Peyer's patch (tissue), 4 donors: ENCODE data around the gene PRF1. TPM values are rescaled to one million over a fixed set of nuclear protein-coding genes. Genes with fewer than 3 reads are reported as not detected.

Experiments
- DNase-seq, 3 donors: peaks; one replicate each; pipeline ENCODE4 v3.0.0-alpha.2; 2017 to 2019
- H3K27ac ChIP-seq, 4 donors: fragments of 200-600 bp; sonication (generic); one replicate each; pipeline ENCODE4 v1.5.1; 2016 to 2019
- H3K27me3 ChIP-seq, 2 donors: fragments of 200-600 bp; sonication (generic); one replicate each; pipeline ENCODE4 v1.5.1; 2019
- H3K36me3 ChIP-seq, 3 donors: fragments of 200-600 bp; sonication (generic); one replicate each; pipeline ENCODE4 v1.5.1; 2016 to 2019
- H3K4me1 ChIP-seq, 4 donors: fragments of 200-600 bp; sonication (generic); one replicate each; pipeline ENCODE4 v1.5.1; 2016 to 2019
- H3K4me3 ChIP-seq, 4 donors: fragments of 200-600 bp; sonication (generic); 1 replicate in 3 of 4; 2 replicates in 1 of 4; pipeline ENCODE4 v1.5.1; 2016 to 2019; ENCODE audit warnings: mild to moderate bottlenecking in 1 of 4
- H3K9me3 ChIP-seq, 4 donors: fragments of 200-600 bp; sonication (generic); one replicate each; pipeline ENCODE4 v1.5.1; 2016 to 2019; ENCODE audit warnings: mild to moderate bottlenecking in 1 of 4
- POLR2A ChIP-seq, 2 donors: fragments of 450-650 bp; IDR thresholded peaks; one replicate each; pipeline ENCODE4 v1.5.1; 2017; ENCODE audit warnings: antibody characterized with exemption in 2 of 2, mild to moderate bottlenecking in 2 of 2, moderate library complexity in 2 of 2
- total RNA-seq, 4 donors: library from RNA; depleted of rRNA; stranded (reverse); fragments of >200 nt; gene quantifications; one replicate each; pipeline ENCODE4 v1.1.0, GENCODE V29; 2016
- TF ChIP-seq, protein P1 (sequence below), 6 experiments: fragments of 450-650 bp in 4 of 6; fragments of 200-600 bp in 2 of 6; sonication (generic) in 1 of 6; IDR thresholded peaks; one replicate each; pipeline ENCODE4 v1.5.1; 2017 to 2019; ENCODE audit warnings: antibody characterized with exemption in 6 of 6, mild to moderate bottlenecking in 3 of 6, moderate library complexity in 1 of 6

Gene PRF1
- total RNA-seq, 4 donors from 2014 or later = 4.6 to 12.4 (median 6.3) TPM

DNA sequence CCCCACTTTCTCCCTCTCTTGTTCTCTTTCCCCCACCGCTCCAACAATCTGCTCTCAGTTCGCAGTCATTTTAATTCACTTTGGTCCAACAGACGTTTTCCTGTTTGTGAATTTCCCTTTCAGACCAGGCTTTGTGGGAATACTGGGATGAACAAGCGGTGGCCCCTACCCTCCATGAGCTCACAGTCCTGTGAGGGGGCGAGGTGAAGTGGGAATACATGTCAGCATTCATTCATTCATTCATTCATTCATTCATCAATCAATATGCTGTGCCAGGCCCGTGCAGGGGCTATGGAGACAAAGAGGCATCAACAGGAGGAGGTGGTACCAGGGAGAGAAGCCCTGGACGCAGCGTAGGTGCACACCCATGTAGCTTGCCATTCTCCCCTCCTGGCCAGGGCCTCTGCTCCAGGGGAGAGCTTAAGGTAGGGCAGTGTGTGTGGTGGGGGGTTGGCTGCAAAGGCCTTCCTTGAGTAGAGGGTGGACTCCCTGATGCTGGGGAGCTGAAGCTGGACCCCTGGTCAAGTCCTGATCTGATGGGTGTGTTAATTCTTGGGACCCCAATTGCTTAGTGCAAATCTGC, 16.1 kb downstream of the PRF1 start:
- Histone ChIP-seq H3K27ac (no peak overlapping the region), H3K4me1 (peaks cover 0 to 7% (median 0%) of the 10 kb centered on the region in 4 donors), H3K9me3 (no peaks in the 10 kb centered on the region), H3K27me3 (no peaks in the 10 kb centered on the region), H3K36me3 (no peaks in the 10 kb centered on the region), H3K4me3 (no peak overlapping the region)
- no peak for TF ChIP-seq POLR2A (IDR thresholded peaks at IDR 0.05)
- TF ChIP-seq, protein P1, sequence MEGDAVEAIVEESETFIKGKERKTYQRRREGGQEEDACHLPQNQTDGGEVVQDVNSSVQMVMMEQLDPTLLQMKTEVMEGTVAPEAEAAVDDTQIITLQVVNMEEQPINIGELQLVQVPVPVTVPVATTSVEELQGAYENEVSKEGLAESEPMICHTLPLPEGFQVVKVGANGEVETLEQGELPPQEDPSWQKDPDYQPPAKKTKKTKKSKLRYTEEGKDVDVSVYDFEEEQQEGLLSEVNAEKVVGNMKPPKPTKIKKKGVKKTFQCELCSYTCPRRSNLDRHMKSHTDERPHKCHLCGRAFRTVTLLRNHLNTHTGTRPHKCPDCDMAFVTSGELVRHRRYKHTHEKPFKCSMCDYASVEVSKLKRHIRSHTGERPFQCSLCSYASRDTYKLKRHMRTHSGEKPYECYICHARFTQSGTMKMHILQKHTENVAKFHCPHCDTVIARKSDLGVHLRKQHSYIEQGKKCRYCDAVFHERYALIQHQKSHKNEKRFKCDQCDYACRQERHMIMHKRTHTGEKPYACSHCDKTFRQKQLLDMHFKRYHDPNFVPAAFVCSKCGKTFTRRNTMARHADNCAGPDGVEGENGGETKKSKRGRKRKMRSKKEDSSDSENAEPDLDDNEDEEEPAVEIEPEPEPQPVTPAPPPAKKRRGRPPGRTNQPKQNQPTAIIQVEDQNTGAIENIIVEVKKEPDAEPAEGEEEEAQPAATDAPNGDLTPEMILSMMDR (IDR thresholded peaks at IDR 0.05) = no peak
- peak in 1 of 3 donors; percentile 13 for DNase-seq

DNA sequence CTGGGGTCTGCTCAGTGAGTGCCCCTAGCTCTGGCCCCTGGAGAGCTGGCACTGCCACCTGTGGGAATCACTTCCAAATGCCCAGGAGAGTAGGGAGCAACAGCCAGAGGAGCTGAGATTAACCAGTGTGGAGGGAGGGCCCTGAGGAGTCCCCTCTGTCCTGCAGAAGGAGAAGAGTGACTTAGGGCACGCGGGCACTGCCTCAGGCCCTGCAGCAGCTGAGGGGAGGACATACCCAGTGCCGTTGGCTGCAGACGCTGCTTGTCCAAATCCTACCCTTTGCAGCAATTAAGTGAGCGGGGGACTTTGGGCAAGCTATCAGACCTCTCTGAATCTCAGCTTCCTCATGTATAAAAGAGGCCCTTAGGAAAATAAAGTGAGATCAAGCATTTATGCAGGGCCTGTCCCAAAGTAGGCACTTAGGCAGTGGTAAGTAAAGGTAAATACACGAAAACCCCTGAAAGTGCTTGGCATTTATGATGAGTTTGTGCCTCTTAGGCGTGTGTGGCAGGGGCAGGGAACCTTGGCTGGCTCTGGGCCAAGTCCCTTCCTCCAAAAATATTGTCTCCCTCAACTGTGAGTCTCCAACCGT, 16.9 kb downstream of the PRF1 start:
- Histone ChIP-seq H3K4me3 (no peak overlapping the region), H3K36me3 (no peaks in the 10 kb centered on the region), H3K27me3 (no peaks in the 10 kb centered on the region), H3K27ac (no peak overlapping the region), H3K4me1 (peaks cover 0 to 7% (median 0%) of the 10 kb centered on the region in 4 donors), H3K9me3 (no peaks in the 10 kb centered on the region)
- peak in 1 of 3 donors; percentile 34 for DNase-seq
- TF ChIP-seq, protein P1 (IDR thresholded peaks at IDR 0.05) = no peak
- no peak for TF ChIP-seq POLR2A (IDR thresholded peaks at IDR 0.05)

DNA sequence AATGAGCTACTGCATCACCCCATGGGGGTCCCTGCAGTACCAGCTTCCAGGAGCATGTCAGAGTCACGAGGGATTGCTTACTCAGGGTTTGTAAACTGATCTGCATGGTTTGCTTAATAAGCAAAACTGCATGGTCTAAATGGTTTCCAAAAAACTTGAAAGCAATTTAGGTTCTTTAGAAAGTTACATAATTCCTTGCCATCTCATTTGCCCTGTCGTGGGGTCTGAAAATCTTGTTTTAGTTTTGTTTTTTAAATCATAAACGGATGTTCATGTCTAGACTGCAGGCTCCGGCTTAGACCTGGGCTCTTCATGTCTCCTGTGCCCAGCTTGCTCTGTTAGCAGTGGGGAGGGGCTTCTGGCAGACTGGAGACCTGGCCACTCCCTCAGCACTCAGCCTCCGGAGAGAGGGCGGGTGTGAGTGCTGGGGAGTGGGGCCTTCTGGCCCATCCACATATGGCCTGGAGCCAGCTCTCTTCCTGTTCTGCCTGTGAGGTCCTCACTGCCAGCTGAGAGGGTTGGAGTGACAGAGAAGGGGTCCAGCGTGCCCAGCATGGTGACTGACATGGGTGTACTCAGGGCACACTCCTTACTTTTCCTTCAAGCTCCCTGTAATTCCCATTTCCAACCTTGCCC, 17.5 kb downstream of the PRF1 start:
- TF ChIP-seq, protein P1 (IDR thresholded peaks at IDR 0.05) = no peak
- no peak for TF ChIP-seq POLR2A (IDR thresholded peaks at IDR 0.05)
- peaks cover 0 to 5% (median 0%) of the 10 kb centered on the region in 4 donors for H3K4me1 ChIP-seq
- H3K36me3 ChIP-seq = no peaks in the 10 kb centered on the region
- no peaks in the 10 kb centered on the region for H3K27me3 ChIP-seq
- DNase-seq = peak in 1 of 3 donors; percentile 41
- H3K4me3 ChIP-seq = no peak overlapping the region
- no peak overlapping the region for H3K27ac ChIP-seq
- H3K9me3 ChIP-seq = no peaks in the 10 kb centered on the region

DNA sequence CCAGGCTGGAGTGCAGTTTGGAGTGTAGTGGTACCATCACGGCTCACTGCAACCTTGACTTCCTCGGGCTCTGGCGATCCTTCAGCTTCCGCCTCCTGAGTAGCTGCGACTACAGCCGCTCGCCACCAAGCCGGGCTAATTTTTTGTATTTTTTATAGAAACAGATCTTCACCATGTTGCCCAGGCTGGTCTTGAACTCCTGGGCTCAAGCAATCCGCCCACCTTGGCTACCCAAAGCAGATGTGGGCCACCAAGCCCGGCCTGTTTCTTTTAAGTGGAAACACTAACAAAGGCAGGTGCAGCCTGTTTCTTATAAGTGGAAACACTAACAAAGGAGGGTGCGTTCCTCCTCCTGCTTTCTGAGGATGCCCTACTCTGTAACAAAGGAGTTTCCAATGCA, 18.2 kb downstream of the PRF1 start:
- no peak for TF ChIP-seq POLR2A (IDR thresholded peaks at IDR 0.05)
- TF ChIP-seq, protein P1 (IDR thresholded peaks at IDR 0.05) = no peak
- H3K27me3 ChIP-seq = no peaks in the 10 kb centered on the region
- no peak overlapping the region for H3K4me3 ChIP-seq
- no peak overlapping the region for H3K27ac ChIP-seq
- H3K36me3 ChIP-seq = no peaks in the 10 kb centered on the region
- H3K4me1 ChIP-seq = peaks cover 0 to 6% (median 0%) of the 10 kb centered on the region in 4 donors
- DNase-seq = peak in 1 of 3 donors; percentile 25
- no peaks in the 10 kb centered on the region for H3K9me3 ChIP-seq

DNA sequence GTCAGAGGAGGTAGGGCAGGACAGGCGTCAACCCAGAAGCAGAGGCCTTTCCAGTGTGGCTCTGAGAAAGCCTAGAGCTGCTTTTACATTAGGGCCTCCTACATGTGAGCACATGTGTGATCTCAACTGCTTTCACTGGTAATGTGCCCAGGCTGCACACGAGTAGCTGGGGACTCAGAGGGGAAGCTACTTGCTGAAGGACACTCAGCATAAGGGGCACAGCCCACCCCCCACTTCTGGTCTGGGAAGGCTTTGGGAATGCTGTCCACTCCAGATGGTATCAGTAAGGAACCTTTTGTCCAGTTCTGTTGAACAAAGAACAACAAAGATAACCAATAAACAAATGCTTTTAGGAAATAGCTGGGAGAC, 18.9 kb downstream of the PRF1 start:
- peak in 1 of 3 donors; percentile 19 for DNase-seq
- Histone ChIP-seq H3K27me3 (no peaks in the 10 kb centered on the region), H3K4me3 (no peak overlapping the region), H3K9me3 (no peaks in the 10 kb centered on the region), H3K36me3 (no peaks in the 10 kb centered on the region), H3K27ac (no peak overlapping the region), H3K4me1 (peaks cover 0 to 6% (median 0%) of the 10 kb centered on the region in 4 donors)
- no peak for TF ChIP-seq POLR2A (IDR thresholded peaks at IDR 0.05)
- TF ChIP-seq, protein P1 (IDR thresholded peaks at IDR 0.05) = no peak
